GM12878 (cell line): ENCODE data around the gene C8G. TPM values are rescaled to one million over a fixed set of nuclear protein-coding genes. Genes with fewer than 3 reads are reported as not detected.

Experiments
- ATAC-seq: fragments of 200-7000 bp; cut with Tn5 transposase; 3 replicates; pipeline ENCODE4 v1.9.1; 2020; ENCODE audit warnings: mild to moderate bottlenecking, moderate library complexity
- BruUV-seq: library from RNA; stranded (reverse); fragments of 400-500 nt; replicated peaks from 2 replicates; lab custom pipeline; 2021; lab: Mats Ljungman, UMichigan
- CTCF ChIA-PET: fragments of 300-600 bp; sonication (Branson Sonifier 250); formaldehyde crosslinking; extraction: SDS; loops from one replicate; lab custom pipeline; 2021; ENCODE audit warnings: inconsistent platforms; lab: Yijun Ruan, JAX
- POLR2A ChIA-PET: fragments of 350-600 bp; formaldehyde crosslinking; extraction: SDS; loops from one replicate; lab custom pipeline; 2021; ENCODE audit warnings: inconsistent platforms; lab: Charles Lee
- RAD21 ChIA-PET: fragments of 300-600 bp; sonication (Branson Sonifier 250); formaldehyde crosslinking; loops from one replicate; lab custom pipeline; 2023; ENCODE audit warnings: antibody characterized with exemption; ENCODE audit not compliant: unreplicated experiment; lab: Charles Lee
- SMC1A ChIA-PET: fragments of 300-600 bp; sonication (Branson Sonifier 250); formaldehyde crosslinking; loops from one replicate; lab custom pipeline; 2023; ENCODE audit not compliant: unreplicated experiment, uncharacterized antibody; lab: Charles Lee
- DNase-seq: peaks from one replicate; pipeline ENCODE4 v3.0.0-alpha.2; 2011; ENCODE audit warnings: low read depth, low spot score
- FAIRE-seq: peaks from 3 replicates; lab custom pipeline; 2011; peaks lifted over from hg19 to GRCh38; lab: Jason Lieb, UNC
- H2AFZ ChIP-seq: 2 replicates; pipeline ENCODE4 v1.6.0; 2011; ENCODE audit warnings: low read depth, low read length, control low read depth; ENCODE audit not compliant: control insufficient read depth
- H3K27ac ChIP-seq: 2 replicates; pipeline ENCODE4 v1.5.1; 2011; ENCODE audit warnings: control low read depth; ENCODE audit not compliant: control insufficient read depth, insufficient read depth
- H3K27me3 ChIP-seq, 2 experiments: replicated peaks in 1 of 2; 2 replicates each; pipeline versions ENCODE4 v1.6.0 to v1.6.1; 2011; ENCODE audit warnings: low read length in 1 of 2; ENCODE audit not compliant: control insufficient read depth in 2 of 2, insufficient read depth in 2 of 2
- H3K36me3 ChIP-seq, 2 experiments: 2 replicates each; pipeline ENCODE4 v1.5.1; 2011; ENCODE audit warnings: low read length in 1 of 2; ENCODE audit not compliant: control insufficient read depth in 2 of 2, insufficient read depth in 2 of 2
- H3K4me1 ChIP-seq: 2 replicates; pipeline ENCODE4 v1.6.1; 2011; ENCODE audit warnings: mild to moderate bottlenecking, low read length, moderate library complexity, mixed read lengths; ENCODE audit not compliant: control insufficient read depth, insufficient read depth
- H3K4me2 ChIP-seq: 2 replicates; pipeline ENCODE4 v1.6.0; 2011; ENCODE audit warnings: control low read depth; ENCODE audit not compliant: control insufficient read depth, insufficient read depth
- H3K4me3 ChIP-seq: fragments of 200-600 bp; sonication (generic); 2 replicates; pipeline ENCODE4 v1.5.1; 2016
- H3K79me2 ChIP-seq: 2 replicates; pipeline ENCODE4 v1.6.0; 2011; ENCODE audit warnings: low read length; ENCODE audit not compliant: control insufficient read depth, insufficient read depth
- H3K9ac ChIP-seq: 2 replicates; pipeline ENCODE4 v1.8.0; 2011; ENCODE audit warnings: low read length, control low read depth, mixed read lengths; ENCODE audit not compliant: control insufficient read depth, insufficient read depth
- H3K9me3 ChIP-seq: replicated peaks from 3 replicates; pipeline ENCODE4 v1.5.1; 2011; ENCODE audit warnings: mild to moderate bottlenecking, low read length; ENCODE audit not compliant: control insufficient read depth, insufficient read depth
- H4K20me1 ChIP-seq: 2 replicates; pipeline ENCODE4 v1.6.0; 2011; ENCODE audit not compliant: control insufficient read depth, insufficient read depth
- BACH1 ChIP-seq: fragments of 450-650 bp; IDR thresholded peaks from 2 replicates; pipeline ENCODE4 v1.6.1; 2017; ENCODE audit warnings: mild to moderate bottlenecking, borderline replicate concordance
- BCL11A ChIP-seq: IDR thresholded peaks from 2 replicates; pipeline ENCODE4 v1.6.1; 2011; ENCODE audit warnings: low read depth, low read length
- MTA2 ChIP-seq: fragments of 450-650 bp; IDR thresholded peaks from 2 replicates; pipeline ENCODE4 v1.6.1; 2016; ENCODE audit warnings: low read depth, mild to moderate bottlenecking, moderate library complexity
- MYB ChIP-seq: fragments of 150-350 bp; IDR thresholded peaks from 2 replicates; pipeline ENCODE4 v1.6.1; 2014; ENCODE audit warnings: mild to moderate bottlenecking, low read depth, low read length, borderline replicate concordance
- PAX5 ChIP-seq: IDR thresholded peaks from 2 replicates; pipeline ENCODE4 v1.6.1; 2011; ENCODE audit warnings: low read depth, low read length, borderline replicate concordance
- RCOR1 ChIP-seq: conservative IDR thresholded peaks from 2 replicates; pipeline ENCODE4 v1.6.1; 2012; ENCODE audit warnings: low read depth, low read length, improper control_type of control experiment
- ZNF622 ChIP-seq: fragments of 450-650 bp; IDR thresholded peaks from 2 replicates; pipeline ENCODE4 v1.6.1; 2017; ENCODE audit warnings: mild to moderate bottlenecking, inconsistent platforms
- WGBS: methylation state at CpG from one replicate; pipeline ENCODE4 v1.1.6; 2016; ENCODE audit warnings: low lambda C conversion rate; ENCODE audit not compliant: insufficient replicate concordance, insufficient coverage; ENCODE audit errors: missing lambda C conversion rate; 5-methylcytosine and 5-hydroxymethylcytosine counted together
- in situ Hi-C: fragments of 300-500 bp; cut with MboI; formaldehyde crosslinking; loops from 9 replicates; pipeline ENCODE4 v1.14.3; 2018; ENCODE audit warnings: mixed read lengths
- intact Hi-C: fragments of 100-400 bp; cut with micrococcal nuclease; formaldehyde crosslinking; loops from one replicate; pipeline ENCODE4 v1.14.2; 2022; ENCODE audit not compliant: unreplicated experiment
- polyA plus RNA-seq, 11 experiments: library from polyadenylated mRNA; depleted of rRNA in 4 of 11; unstranded in 6 of 11; stranded (reverse) in 5 of 11; fragments of >200 nt; fragmentation: Nextera tagmentation in 4 of 11; fragmentation: Illumina TruSeq in 1 of 11; extraction: Ambion mirVana in 4 of 11; extraction: Trizol in 1 of 11; gene quantifications; 1 replicate in 1 of 11; 2 replicates in 10 of 11; pipeline versions ENCODE4 v1.2.1 to v1.2.3, GENCODE V29; 2011 to 2016; ENCODE audit warnings: inconsistent platforms in 2 of 11, missing spikeins in 2 of 11, low read depth in 1 of 11
- total RNA-seq, 4 experiments: library from RNA; depleted of rRNA in 3 of 4; stranded (reverse); fragments of >200 nt in 3 of 4; fragmentation: Illumina TruSeq in 1 of 4; extraction: Trizol in 1 of 4; gene quantifications; 2 replicates each; pipeline versions ENCODE4 v1.2.1 to v1.2.3, GENCODE V29; 2013 to 2021

The C8G gene
- total and polyA plus RNA-seq, 10 of the 15 experiments (the other 5 are each of a cell fraction or from before 2014, with no cell fraction given) = 0.26 to 0.69 (median 0.50) TPM; not detected in 7

GRCh38 chr9:136978865-136979544 is 34.0 kb downstream of the C8G start:
- ATAC-seq = no peak
- 78% methylated on average over 37 of the region's 41 CpGs for WGBS
- CTCF ChIA-PET = no interaction called here
- no peak overlapping the region for H3K9ac ChIP-seq
- H4K20me1 ChIP-seq = peaks cover 3% of the 10 kb centered on the region; the same call in 1 of the 2 replicates
- in situ Hi-C loops = no loop called here
- no peaks in the 10 kb centered on the region for H3K4me1 ChIP-seq
- TF ChIP-seq RCOR1 (no peak), BCL11A (no peak), MTA2 (no peak), PAX5 (no peak), BACH1 (no peak), ZNF622 (no peak), MYB (no peak)
- H3K4me3 ChIP-seq = no peak overlapping the region
- intact Hi-C loops = no loop called here
- peaks cover 0 to 4% of the 10 kb centered on the region in 2 experiments; a peak in 3 of 4 replicates for H3K27me3 ChIP-seq
- H3K9me3 ChIP-seq = no peaks in the 10 kb centered on the region
- SMC1A ChIA-PET = no interaction called here
- RAD21 ChIA-PET = no interaction called here
- H3K4me2 ChIP-seq = no peak overlapping the region
- no peak for DNase-seq
- no TSS peak for BruUV-seq
- H3K27ac ChIP-seq = no peak overlapping the region
- no peak overlapping the region for H2AFZ ChIP-seq
- POLR2A ChIA-PET = no interaction called here
- no peak for FAIRE-seq
- no peaks in the 10 kb centered on the region for H3K79me2 ChIP-seq
- H3K36me3 ChIP-seq = no peaks in the 10 kb centered on the region
